GM12801 (cell line): ENCODE measurements around the gene PCDHA1.

ENCODE experiments used
- TF ChIP-seq, protein P1 (sequence below): IDR thresholded peaks from one replicate; pipeline ENCODE4 v1.5.1; 2011; ENCODE audit warnings: control low read depth; ENCODE audit not compliant: insufficient read length; ENCODE audit errors: extremely low read depth

PCDHA1 gene

DNA sequence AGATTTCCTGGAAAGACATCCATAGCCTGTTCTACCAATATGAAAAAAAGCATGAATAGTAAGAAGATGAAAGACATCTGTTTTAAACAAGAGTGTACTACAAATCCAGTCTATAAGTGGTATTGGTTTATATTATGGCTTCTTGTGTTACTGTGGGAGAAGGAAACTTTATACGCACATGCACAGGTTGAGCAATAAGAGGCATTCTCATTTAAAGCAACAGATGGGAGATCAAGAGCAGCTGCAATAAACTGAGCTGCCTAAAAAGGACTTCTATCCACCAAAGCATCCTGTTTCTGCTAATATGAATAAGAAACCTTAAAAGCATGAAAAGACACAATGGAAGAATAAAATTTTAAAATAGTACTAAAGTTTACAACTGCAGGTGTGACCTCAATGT, 256.6 kb downstream of the PCDHA1 start:
- TF ChIP-seq, protein P1, sequence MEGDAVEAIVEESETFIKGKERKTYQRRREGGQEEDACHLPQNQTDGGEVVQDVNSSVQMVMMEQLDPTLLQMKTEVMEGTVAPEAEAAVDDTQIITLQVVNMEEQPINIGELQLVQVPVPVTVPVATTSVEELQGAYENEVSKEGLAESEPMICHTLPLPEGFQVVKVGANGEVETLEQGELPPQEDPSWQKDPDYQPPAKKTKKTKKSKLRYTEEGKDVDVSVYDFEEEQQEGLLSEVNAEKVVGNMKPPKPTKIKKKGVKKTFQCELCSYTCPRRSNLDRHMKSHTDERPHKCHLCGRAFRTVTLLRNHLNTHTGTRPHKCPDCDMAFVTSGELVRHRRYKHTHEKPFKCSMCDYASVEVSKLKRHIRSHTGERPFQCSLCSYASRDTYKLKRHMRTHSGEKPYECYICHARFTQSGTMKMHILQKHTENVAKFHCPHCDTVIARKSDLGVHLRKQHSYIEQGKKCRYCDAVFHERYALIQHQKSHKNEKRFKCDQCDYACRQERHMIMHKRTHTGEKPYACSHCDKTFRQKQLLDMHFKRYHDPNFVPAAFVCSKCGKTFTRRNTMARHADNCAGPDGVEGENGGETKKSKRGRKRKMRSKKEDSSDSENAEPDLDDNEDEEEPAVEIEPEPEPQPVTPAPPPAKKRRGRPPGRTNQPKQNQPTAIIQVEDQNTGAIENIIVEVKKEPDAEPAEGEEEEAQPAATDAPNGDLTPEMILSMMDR, result no peak

DNA sequence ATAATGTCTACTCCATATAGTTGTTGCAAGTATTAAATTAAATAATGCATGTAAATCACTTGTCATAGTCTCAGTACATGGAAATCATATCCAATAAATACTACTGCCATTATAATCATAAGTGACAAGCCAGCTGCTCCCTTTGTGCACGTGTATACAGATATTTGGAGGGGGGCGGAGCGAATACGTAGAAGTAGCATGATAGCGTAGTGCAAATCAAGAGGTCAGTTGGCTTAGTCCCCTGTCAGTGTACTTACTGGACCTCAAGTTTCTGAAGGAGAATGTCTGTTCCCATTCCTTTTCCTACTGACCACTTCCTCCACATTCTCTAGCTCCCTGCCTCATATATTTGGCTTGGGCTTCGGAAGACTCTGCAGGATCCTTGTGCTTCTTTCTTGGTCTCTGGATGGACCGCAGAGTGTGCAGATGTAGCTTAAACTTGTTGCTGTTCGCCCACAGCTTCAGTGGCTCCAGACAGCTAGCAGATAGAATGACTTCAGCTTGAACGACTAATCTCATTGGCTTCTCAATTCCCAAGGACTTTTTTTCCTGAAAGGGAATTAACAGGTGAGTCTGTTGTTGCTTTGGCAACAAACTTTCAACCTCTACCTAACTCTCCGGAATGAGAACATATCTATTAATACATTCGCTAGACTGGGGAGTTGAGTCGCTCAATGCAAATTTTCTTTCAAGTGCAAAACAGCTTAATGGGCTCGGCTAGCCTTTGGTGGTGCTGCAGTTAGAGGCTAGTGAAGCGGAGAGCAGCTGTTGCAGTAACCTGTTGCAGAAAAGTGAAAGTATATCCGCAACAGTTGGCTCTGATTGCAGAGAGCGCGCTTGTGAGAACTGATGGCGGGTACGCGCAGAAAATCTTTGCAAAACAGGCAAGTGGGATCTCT, 264.9 kb downstream of the PCDHA1 start, which contains the start of gene PCDHB1:
TSS of gene PCDHB1 (plus strand) at position 753 of the 899 bp plus-strand sequence. CDS start at position 850, 97 bp downstream.
- TF ChIP-seq, protein P1, result no peak

DNA sequence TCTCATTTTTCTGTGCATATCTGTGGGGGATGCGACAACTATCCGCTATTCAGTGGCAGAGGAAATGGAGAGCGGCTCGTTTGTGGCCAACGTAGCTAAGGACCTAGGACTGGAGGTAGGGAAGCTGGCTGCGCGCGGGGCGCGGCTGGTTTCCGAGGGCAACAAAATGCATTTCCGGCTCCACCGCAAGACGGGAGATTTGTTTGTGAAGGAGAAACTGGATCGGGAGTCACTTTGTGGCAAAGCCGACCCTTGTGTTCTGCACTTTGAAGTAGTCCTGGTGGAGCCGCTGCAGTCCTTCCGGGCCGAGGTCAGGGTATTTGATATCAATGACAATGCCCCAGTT, 265.6 kb downstream of the PCDHA1 start:
- TF ChIP-seq, protein P1, result no peak
